SK-N-SH (cell line): ENCODE results near the gene SPOCK1. TPM values are rescaled to one million over a fixed set of nuclear protein-coding genes. Genes with fewer than 3 reads are reported as not detected.

Experiments used
- CTCF ChIA-PET: fragments of 300-600, 350-600 bp; formaldehyde crosslinking; extraction: SDS; loops from one replicate; lab custom pipeline; 2021; lab: Yijun Ruan, JAX
- POLR2A ChIA-PET: fragments of 350-600 bp; sonication (Branson Sonifier 250); formaldehyde crosslinking; extraction: SDS; loops from one replicate; lab custom pipeline; 2020; ENCODE audit warnings: antibody characterized with exemption, inconsistent platforms; lab: Yijun Ruan, JAX
- DNase-seq: peaks from one replicate; pipeline ENCODE4 v3.0.0; 2012
- H2AFZ ChIP-seq: fragments of 200-600 bp; sonication (generic); 2 replicates; pipeline ENCODE4 v1.8.1; 2016; ENCODE audit warnings: antibody characterized with exemption, mild to moderate bottlenecking, low read depth
- H3F3A ChIP-seq: fragments of 200-600 bp; sonication (generic); replicated peaks from 2 replicates; pipeline ENCODE3; 2016; ENCODE audit warnings: antibody characterized with exemption, mild to moderate bottlenecking; ENCODE audit not compliant: insufficient read depth
- H3K27ac ChIP-seq, 2 experiments: fragments of 200-500 bp in 1 of 2; fragments of 200-600 bp in 1 of 2; sonication (Bioruptor generic) in 1 of 2; sonication (generic), shearing (Covaris generic) in 1 of 2; 2 replicates each; pipeline versions ENCODE4 v1.5.1 to v1.6.1; 2014 to 2016; ENCODE audit warnings: low read depth in 2 of 2, inconsistent platforms in 1 of 2, low read length in 1 of 2, mild to moderate bottlenecking in 1 of 2, mixed read lengths in 1 of 2
- H3K27me3 ChIP-seq: fragments of 200-600 bp; sonication (generic), shearing (Covaris generic); 2 replicates; pipeline ENCODE4 v1.6.1; 2016; ENCODE audit warnings: mixed run types; ENCODE audit not compliant: insufficient read depth
- H3K36me3 ChIP-seq, 2 experiments: fragments of 200-500 bp in 1 of 2; fragments of 200-600 bp in 1 of 2; sonication (Bioruptor generic) in 1 of 2; sonication (generic) in 1 of 2; replicated peaks in 1 of 2; 2 replicates each; pipeline versions ENCODE3 to v1.5.1; 2014 to 2016; ENCODE audit warnings: low read length in 1 of 2, mild to moderate bottlenecking in 1 of 2; ENCODE audit not compliant: insufficient read depth in 2 of 2, control insufficient read depth in 1 of 2
- H3K4me1 ChIP-seq, 2 experiments: fragments of 200-500 bp in 1 of 2; fragments of 200-600 bp in 1 of 2; sonication (Bioruptor generic) in 1 of 2; sonication (generic), shearing (Covaris generic) in 1 of 2; 2 replicates each; pipeline versions ENCODE4 v1.5.1 to v1.6.1; 2014 to 2016; ENCODE audit warnings: low read depth in 1 of 2, low read length in 1 of 2, mixed run types in 1 of 2; ENCODE audit not compliant: insufficient read depth in 2 of 2, control insufficient read depth in 1 of 2
- H3K4me2 ChIP-seq: fragments of 200-600 bp; sonication (generic), shearing (Covaris generic); 2 replicates; pipeline ENCODE4 v1.6.1; 2017; ENCODE audit warnings: mixed run types
- H3K4me3 ChIP-seq, 2 experiments: fragments of 200-500 bp in 1 of 2; fragments of 200-600 bp in 1 of 2; sonication (Bioruptor generic) in 1 of 2; sonication (generic), shearing (Covaris generic) in 1 of 2; 2 replicates each; pipeline versions ENCODE4 v1.5.1 to v1.8.1; 2014 to 2016; ENCODE audit warnings: low read depth in 2 of 2, inconsistent platforms in 1 of 2, low read length in 1 of 2, mild to moderate bottlenecking in 1 of 2, mixed read lengths in 1 of 2, moderate library complexity in 1 of 2
- H3K79me2 ChIP-seq: fragments of 200-600 bp; sonication (generic); 2 replicates; pipeline ENCODE4 v1.8.1; 2017; ENCODE audit warnings: mild to moderate bottlenecking; ENCODE audit not compliant: insufficient read depth
- H3K9ac ChIP-seq: fragments of 200-600 bp; sonication (generic); 2 replicates; pipeline ENCODE4 v1.6.1; 2017; ENCODE audit warnings: mixed run types
- H3K9me2 ChIP-seq: fragments of 200-600 bp; sonication (generic); 2 replicates; pipeline ENCODE4 v1.6.1; 2017; ENCODE audit warnings: mixed run types
- H3K9me3 ChIP-seq: fragments of 200-600 bp; sonication (generic); 2 replicates; pipeline ENCODE4 v1.6.1; 2017; ENCODE audit warnings: mixed run types, mild to moderate bottlenecking, moderate library complexity
- H4K20me1 ChIP-seq: fragments of 200-600 bp; sonication (generic); 2 replicates; pipeline ENCODE4 v1.6.1; 2017; ENCODE audit warnings: mild to moderate bottlenecking, mixed run types; ENCODE audit not compliant: insufficient read depth
- ELF1 ChIP-seq: IDR thresholded peaks from 2 replicates; pipeline ENCODE4 v1.4.0; 2012
- EP300 ChIP-seq, 2 experiments: IDR thresholded peaks; 2 replicates each; pipeline versions ENCODE4 v1.4.0 to v1.6.1; 2012; ENCODE audit warnings: borderline replicate concordance in 1 of 2, low read depth in 1 of 2, low read length in 1 of 2
- GABPA ChIP-seq: IDR thresholded peaks from 2 replicates; pipeline ENCODE4 v1.4.0; 2012; ENCODE audit warnings: low read depth, mild to moderate bottlenecking
- GATA2 ChIP-seq: sonication (generic); formaldehyde crosslinking; IDR thresholded peaks from 2 replicates; pipeline ENCODE4 v1.5.0; 2020; ENCODE audit warnings: mild to moderate bottlenecking, missing genetic modification reagents
- MXI1 ChIP-seq: IDR thresholded peaks from 2 replicates; pipeline ENCODE4 v1.6.1; 2012; ENCODE audit warnings: mild to moderate bottlenecking, low read depth, low read length, improper control_type of control experiment
- RCOR1 ChIP-seq: fragments of 150-350 bp; IDR thresholded peaks from 2 replicates; pipeline ENCODE4 v1.6.1; 2017; ENCODE audit warnings: antibody characterized with exemption, low read length
- RFX5 ChIP-seq: IDR thresholded peaks from 2 replicates; pipeline ENCODE4 v1.6.1; 2012; ENCODE audit warnings: mild to moderate bottlenecking, improper control_type of control experiment, low read length
- SMC3 ChIP-seq: IDR thresholded peaks from 2 replicates; pipeline ENCODE4 v1.6.1; 2012; ENCODE audit warnings: low read depth, low read length, improper control_type of control experiment
- TAF1 ChIP-seq: IDR thresholded peaks from 2 replicates; pipeline ENCODE4 v1.6.1; 2012; ENCODE audit warnings: low read depth, mild to moderate bottlenecking, low read length, moderate library complexity, borderline replicate concordance
- ZBTB33 ChIP-seq: IDR thresholded peaks from 2 replicates; pipeline ENCODE4 v1.4.0; 2012; ENCODE audit warnings: low read depth, borderline replicate concordance
- WGBS: methylation state at CpG from one replicate; pipeline ENCODE4 v1.1.6; 2017; ENCODE audit warnings: low lambda C conversion rate; 5-methylcytosine and 5-hydroxymethylcytosine counted together
- polyA plus RNA-seq, 3 experiments: library from polyadenylated mRNA; depleted of rRNA; stranded (reverse); fragments of >200 nt; gene quantifications; 2 replicates each; pipeline ENCODE4 v1.2.3, GENCODE V29; 2012
- TF ChIP-seq, protein P1 (sequence below): IDR thresholded peaks from 2 replicates; pipeline ENCODE4 v1.6.1; 2012; ENCODE audit warnings: mild to moderate bottlenecking, low read depth, low read length, moderate library complexity

SPOCK1 gene
- polyA plus RNA-seq, 1 of the 3 experiments (the other 2 are of a cell fraction), result 11.3 TPM

DNA sequence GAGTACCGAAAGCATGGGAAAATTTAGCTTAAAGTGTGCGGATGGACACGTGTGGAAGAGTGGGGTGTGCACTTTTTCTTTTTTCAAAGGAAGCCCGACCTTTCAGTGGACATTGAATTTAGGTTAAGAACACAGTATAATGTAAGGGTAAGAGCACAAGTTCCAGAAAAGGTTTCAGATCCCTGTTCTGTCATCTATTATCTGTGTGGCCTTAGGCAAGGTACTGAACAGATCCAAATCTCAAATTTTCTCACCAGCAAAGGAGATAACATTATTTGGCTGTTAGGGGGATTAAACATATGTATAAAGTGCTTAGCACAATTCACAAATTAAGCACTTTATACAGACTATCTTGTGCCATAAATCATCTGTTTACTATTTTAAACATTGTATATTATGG is 441.0 kb downstream of the SPOCK1 start:
- CTCF ChIA-PET, result interaction anchor here (1.1 to 1.6 kb wide), 4 partner anchors 9 to 262 kb away, joined by 3 to 8 read pairs (median 4); no protein-coding TSS in a partner anchor
- no peak overlapping the region for H3K4me3 ChIP-seq
- peak; percentile 36; the same call in 1 of the 2 replicates for TF ChIP-seq GATA2 (CRISPR knock-in tag)
- TF ChIP-seq EP300 (IDR thresholded peaks at IDR 0.05; ENCODE audit: borderline replicate concordance in 1 of 2, low read depth in 1 of 2, low read length in 1 of 2), result peak in 1 of 2 experiments; percentile 30; a peak in 1 of 4 replicates
- TF ChIP-seq RCOR1, result no peak
- no peaks in the 10 kb centered on the region for H3K9me3 ChIP-seq
- H3K27me3 ChIP-seq, result no peaks in the 10 kb centered on the region
- H3K9ac ChIP-seq, result no peak overlapping the region
- no peaks in the 10 kb centered on the region for H4K20me1 ChIP-seq
- peaks cover 0 to 10% of the 10 kb centered on the region in 2 experiments; a peak in 1 of 4 replicates for H3K4me1 ChIP-seq
- peak; percentile 21 for DNase-seq
- WGBS, result 41% methylated on average over 4 of the region's 4 CpGs
- H3K36me3 ChIP-seq, result no peaks in the 10 kb centered on the region
- POLR2A ChIA-PET, result no interaction called here
- no peaks in the 10 kb centered on the region for H3K79me2 ChIP-seq
- no peaks in the 10 kb centered on the region for H3K9me2 ChIP-seq
- no peaks in the 10 kb centered on the region for H3F3A ChIP-seq
- no peak overlapping the region for H3K4me2 ChIP-seq
- H3K27ac ChIP-seq, result no peak overlapping the region
- H2AFZ ChIP-seq, result no peak overlapping the region

GRCh38 chr5:137056676-137057075 is 442.4 kb downstream of the SPOCK1 start:
- H3K9ac ChIP-seq, result no peak overlapping the region
- POLR2A ChIA-PET, result no interaction called here
- H3F3A ChIP-seq, result no peaks in the 10 kb centered on the region
- no peaks in the 10 kb centered on the region for H3K9me2 ChIP-seq
- H3K27ac ChIP-seq, result no peak overlapping the region
- TF ChIP-seq MXI1 (no peak), TAF1 (no peak), SMC3 (no peak), ZBTB33 (no peak), GABPA (no peak), RCOR1 (no peak), RFX5 (no peak), ELF1 (no peak)
- TF ChIP-seq, protein P1, sequence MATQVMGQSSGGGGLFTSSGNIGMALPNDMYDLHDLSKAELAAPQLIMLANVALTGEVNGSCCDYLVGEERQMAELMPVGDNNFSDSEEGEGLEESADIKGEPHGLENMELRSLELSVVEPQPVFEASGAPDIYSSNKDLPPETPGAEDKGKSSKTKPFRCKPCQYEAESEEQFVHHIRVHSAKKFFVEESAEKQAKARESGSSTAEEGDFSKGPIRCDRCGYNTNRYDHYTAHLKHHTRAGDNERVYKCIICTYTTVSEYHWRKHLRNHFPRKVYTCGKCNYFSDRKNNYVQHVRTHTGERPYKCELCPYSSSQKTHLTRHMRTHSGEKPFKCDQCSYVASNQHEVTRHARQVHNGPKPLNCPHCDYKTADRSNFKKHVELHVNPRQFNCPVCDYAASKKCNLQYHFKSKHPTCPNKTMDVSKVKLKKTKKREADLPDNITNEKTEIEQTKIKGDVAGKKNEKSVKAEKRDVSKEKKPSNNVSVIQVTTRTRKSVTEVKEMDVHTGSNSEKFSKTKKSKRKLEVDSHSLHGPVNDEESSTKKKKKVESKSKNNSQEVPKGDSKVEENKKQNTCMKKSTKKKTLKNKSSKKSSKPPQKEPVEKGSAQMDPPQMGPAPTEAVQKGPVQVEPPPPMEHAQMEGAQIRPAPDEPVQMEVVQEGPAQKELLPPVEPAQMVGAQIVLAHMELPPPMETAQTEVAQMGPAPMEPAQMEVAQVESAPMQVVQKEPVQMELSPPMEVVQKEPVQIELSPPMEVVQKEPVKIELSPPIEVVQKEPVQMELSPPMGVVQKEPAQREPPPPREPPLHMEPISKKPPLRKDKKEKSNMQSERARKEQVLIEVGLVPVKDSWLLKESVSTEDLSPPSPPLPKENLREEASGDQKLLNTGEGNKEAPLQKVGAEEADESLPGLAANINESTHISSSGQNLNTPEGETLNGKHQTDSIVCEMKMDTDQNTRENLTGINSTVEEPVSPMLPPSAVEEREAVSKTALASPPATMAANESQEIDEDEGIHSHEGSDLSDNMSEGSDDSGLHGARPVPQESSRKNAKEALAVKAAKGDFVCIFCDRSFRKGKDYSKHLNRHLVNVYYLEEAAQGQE, result no peak
- no peaks in the 10 kb centered on the region for H3K27me3 ChIP-seq
- H3K4me1 ChIP-seq, result peaks cover 0 to 10% of the 10 kb centered on the region in 2 experiments; a peak in 1 of 4 replicates
- H3K36me3 ChIP-seq, result no peaks in the 10 kb centered on the region
- no peak overlapping the region for H3K4me3 ChIP-seq
- H3K4me2 ChIP-seq, result no peak overlapping the region
- 32% methylated on average over 2 of the region's 2 CpGs for WGBS
- DNase-seq, result no peak
- no peaks in the 10 kb centered on the region for H3K9me3 ChIP-seq
- no peaks in the 10 kb centered on the region for H3K79me2 ChIP-seq
- H4K20me1 ChIP-seq, result no peaks in the 10 kb centered on the region
- H2AFZ ChIP-seq, result no peak overlapping the region
- CTCF ChIA-PET, result interaction anchor here (1.6 kb wide), 1 partner anchor 19 kb away, joined by 8 read pairs; no protein-coding TSS in a partner anchor
